ENCODE data around the gene SLC15A2.

SLC15A2 gene

GRCh38 chr3:121970047-121970446, 75.8 kb downstream of the SLC15A2 start:
- Histone ChIP-seq H3K4me1 (no peaks in the 10 kb centered on the region), H3K9me3 (no peaks in the 10 kb centered on the region), H3K27me3 (no peaks in the 10 kb centered on the region), H3K36me3 (no peaks in the 10 kb centered on the region), H3K4me3 (ENCODE audit: low read depth, low read length) (no peak overlapping the region)
- no peak for DNase-seq
- TF ChIP-seq CTCF (IDR thresholded peaks at IDR 0.05; ENCODE audit: low read depth, low read length) = no peak

GRCh38 chr3:121974601-121975111, 80.5 kb downstream of the SLC15A2 start:
- no peaks in the 10 kb centered on the region for H3K4me1 ChIP-seq
- no peak for DNase-seq
- TF ChIP-seq CTCF (IDR thresholded peaks at IDR 0.05; ENCODE audit: low read depth, low read length) = no peak
- no peaks in the 10 kb centered on the region for H3K9me3 ChIP-seq
- no peak overlapping the region for H3K4me3 ChIP-seq (ENCODE audit: low read depth, low read length)
- H3K36me3 ChIP-seq = no peaks in the 10 kb centered on the region
- H3K27me3 ChIP-seq = no peaks in the 10 kb centered on the region

- Histone ChIP-seq H3K4me3 (ENCODE audit: low read depth, low read length) (no peak overlapping the region), H3K4me1 (no peaks in the 10 kb centered on the region), H3K9me3 (no peaks in the 10 kb centered on the region), H3K27me3 (no peaks in the 10 kb centered on the region), H3K36me3 (no peaks in the 10 kb centered on the region)
- DNase-seq = no peak
- no peak for TF ChIP-seq CTCF (IDR thresholded peaks at IDR 0.05; ENCODE audit: low read depth, low read length)
Measured at GRCh38 chr3:121975702-121976302, 81.6 kb downstream of the SLC15A2 start.

- no peak for DNase-seq
- Histone ChIP-seq H3K4me1 (no peaks in the 10 kb centered on the region), H3K4me3 (ENCODE audit: low read depth, low read length) (no peak overlapping the region), H3K27me3 (peaks cover 8% of the 10 kb centered on the region), H3K9me3 (no peaks in the 10 kb centered on the region), H3K36me3 (no peaks in the 10 kb centered on the region)
- TF ChIP-seq CTCF (IDR thresholded peaks at IDR 0.05; ENCODE audit: low read depth, low read length) = no peak
Measured at GRCh38 chr3:121976727-121977126, 82.5 kb downstream of the SLC15A2 start.

- no peaks in the 10 kb centered on the region for H3K4me1 ChIP-seq
- H3K9me3 ChIP-seq = no peaks in the 10 kb centered on the region
- no peaks in the 10 kb centered on the region for H3K36me3 ChIP-seq
- DNase-seq = no peak
- H3K4me3 ChIP-seq (ENCODE audit: low read depth, low read length) = no peak overlapping the region
- no peak for TF ChIP-seq CTCF (IDR thresholded peaks at IDR 0.05; ENCODE audit: low read depth, low read length)
- peaks cover 8% of the 10 kb centered on the region for H3K27me3 ChIP-seq
Measured at GRCh38 chr3:121979246-121979645, 85.0 kb downstream of the SLC15A2 start.

GRCh38 chr3:121979734-121980449, 85.7 kb downstream of the SLC15A2 start:
- Histone ChIP-seq H3K4me1 (no peaks in the 10 kb centered on the region), H3K9me3 (no peaks in the 10 kb centered on the region), H3K36me3 (no peaks in the 10 kb centered on the region), H3K4me3 (ENCODE audit: low read depth, low read length) (no peak overlapping the region), H3K27me3 (peaks cover 8% of the 10 kb centered on the region)
- no peak for DNase-seq
- TF ChIP-seq CTCF (IDR thresholded peaks at IDR 0.05; ENCODE audit: low read depth, low read length) = no peak

Data from BE2C (cell line).